ENCODE measurements around the gene ELF3. TPM values are rescaled to one million over a fixed set of nuclear protein-coding genes. Genes with fewer than 3 reads are reported as not detected.

ELF3 gene
- total RNA-seq, 1 experiment from 2014 or later: 3.6 TPM

GRCh38 chr1:201990427-201990826 is 20.0 kb upstream of the ELF3 start:
- Histone ChIP-seq H3K27me3 (ENCODE audit: control insufficient read depth, insufficient read depth, low read length) (no peaks in the 10 kb centered on the region), H3K36me3 (replicated peaks; ENCODE audit: control insufficient read depth, insufficient read depth, low read length) (peaks cover 18% of the 10 kb centered on the region), H3K4me3 (ENCODE audit: insufficient read depth, low read depth, low read length) (no peak overlapping the region)
- no peak for DNase-seq

- H3K36me3 ChIP-seq (replicated peaks; ENCODE audit: control insufficient read depth, insufficient read depth, low read length): peaks cover 49% of the 10 kb centered on the region
- peak; percentile 87 for DNase-seq
- no peaks in the 10 kb centered on the region for H3K27me3 ChIP-seq (ENCODE audit: control insufficient read depth, insufficient read depth, low read length)
- H3K4me3 ChIP-seq (ENCODE audit: insufficient read depth, low read depth, low read length): no peak overlapping the region
These were observed 10.7 kb upstream of the ELF3 start for GRCh38 chr1:201999625-202000238.

DNA sequence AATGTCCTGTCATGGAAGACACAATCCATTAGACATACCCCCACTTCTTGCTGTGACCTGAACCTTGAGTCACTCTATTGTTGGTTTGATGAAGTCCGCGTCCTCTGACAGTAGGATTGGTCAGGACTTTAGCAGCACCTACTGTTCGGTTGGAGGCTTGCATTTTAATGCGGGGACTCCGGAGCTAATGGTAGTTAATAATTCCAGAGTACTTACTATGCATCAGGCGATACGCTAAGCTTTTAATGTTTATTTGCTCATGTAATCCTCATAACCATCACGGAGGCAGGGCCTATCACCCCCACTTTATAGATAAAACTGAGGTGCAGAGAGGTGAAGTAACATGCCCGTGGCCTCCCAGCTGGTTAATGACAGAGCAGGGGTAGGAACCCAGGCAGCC is 7.9 kb upstream of the ELF3 start:
- no peak for DNase-seq
- no peak overlapping the region for H3K4me3 ChIP-seq (ENCODE audit: insufficient read depth, low read depth, low read length)
- no peaks in the 10 kb centered on the region for H3K27me3 ChIP-seq (ENCODE audit: control insufficient read depth, insufficient read depth, low read length)
- H3K36me3 ChIP-seq (replicated peaks; ENCODE audit: control insufficient read depth, insufficient read depth, low read length): peaks cover 43% of the 10 kb centered on the region

DNA sequence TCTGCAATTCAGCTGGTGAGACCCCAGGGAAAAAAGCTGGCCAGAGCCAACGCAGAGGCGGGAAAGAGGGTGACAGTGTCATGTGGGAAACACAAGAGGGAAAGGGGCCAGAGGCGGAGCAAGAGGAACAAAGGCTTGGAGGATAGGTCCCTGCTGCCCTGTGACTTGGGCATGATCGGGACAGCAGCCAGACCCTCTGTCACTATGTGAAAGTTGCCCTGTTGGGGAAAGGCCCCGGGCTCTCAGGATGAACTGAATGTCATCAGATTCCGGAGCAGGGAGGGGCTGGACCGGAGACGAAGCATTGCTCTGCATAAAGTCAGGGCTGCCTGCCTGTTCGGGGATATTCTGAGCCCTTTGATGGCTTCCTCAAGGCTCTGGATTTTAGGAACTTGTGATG is 5.7 kb upstream of the ELF3 start:
- H3K4me3 ChIP-seq (ENCODE audit: insufficient read depth, low read depth, low read length): no peak overlapping the region
- H3K36me3 ChIP-seq (replicated peaks; ENCODE audit: control insufficient read depth, insufficient read depth, low read length): peaks cover 41% of the 10 kb centered on the region
- H3K27me3 ChIP-seq (ENCODE audit: control insufficient read depth, insufficient read depth, low read length): no peaks in the 10 kb centered on the region
- DNase-seq: no peak

GRCh38 chr1:202005958-202006357 is 4.4 kb upstream of the ELF3 start:
- DNase-seq: peak; percentile 69
- no peak overlapping the region for H3K4me3 ChIP-seq (ENCODE audit: insufficient read depth, low read depth, low read length)
- H3K27me3 ChIP-seq (ENCODE audit: control insufficient read depth, insufficient read depth, low read length): no peaks in the 10 kb centered on the region; the same call in 1 of the 2 replicates
- peaks cover 33% of the 10 kb centered on the region for H3K36me3 ChIP-seq (replicated peaks; ENCODE audit: control insufficient read depth, insufficient read depth, low read length)

GRCh38 chr1:202007304-202007703 is 3.1 kb upstream of the ELF3 start:
- Histone ChIP-seq H3K36me3 (replicated peaks; ENCODE audit: control insufficient read depth, insufficient read depth, low read length) (peaks cover 24% of the 10 kb centered on the region), H3K4me3 (ENCODE audit: insufficient read depth, low read depth, low read length) (no peak overlapping the region), H3K27me3 (ENCODE audit: control insufficient read depth, insufficient read depth, low read length) (no peaks in the 10 kb centered on the region; the same call in 1 of the 2 replicates)
- no peak for DNase-seq

GRCh38 chr1:202007805-202008489 is 2.4 kb upstream of the ELF3 start:
- no peaks in the 10 kb centered on the region; the same call in 1 of the 2 replicates for H3K27me3 ChIP-seq (ENCODE audit: control insufficient read depth, insufficient read depth, low read length)
- H3K4me3 ChIP-seq (ENCODE audit: insufficient read depth, low read depth, low read length): no peak overlapping the region
- DNase-seq: peak; percentile 92
- peaks cover 19% of the 10 kb centered on the region for H3K36me3 ChIP-seq (replicated peaks; ENCODE audit: control insufficient read depth, insufficient read depth, low read length)

DNA sequence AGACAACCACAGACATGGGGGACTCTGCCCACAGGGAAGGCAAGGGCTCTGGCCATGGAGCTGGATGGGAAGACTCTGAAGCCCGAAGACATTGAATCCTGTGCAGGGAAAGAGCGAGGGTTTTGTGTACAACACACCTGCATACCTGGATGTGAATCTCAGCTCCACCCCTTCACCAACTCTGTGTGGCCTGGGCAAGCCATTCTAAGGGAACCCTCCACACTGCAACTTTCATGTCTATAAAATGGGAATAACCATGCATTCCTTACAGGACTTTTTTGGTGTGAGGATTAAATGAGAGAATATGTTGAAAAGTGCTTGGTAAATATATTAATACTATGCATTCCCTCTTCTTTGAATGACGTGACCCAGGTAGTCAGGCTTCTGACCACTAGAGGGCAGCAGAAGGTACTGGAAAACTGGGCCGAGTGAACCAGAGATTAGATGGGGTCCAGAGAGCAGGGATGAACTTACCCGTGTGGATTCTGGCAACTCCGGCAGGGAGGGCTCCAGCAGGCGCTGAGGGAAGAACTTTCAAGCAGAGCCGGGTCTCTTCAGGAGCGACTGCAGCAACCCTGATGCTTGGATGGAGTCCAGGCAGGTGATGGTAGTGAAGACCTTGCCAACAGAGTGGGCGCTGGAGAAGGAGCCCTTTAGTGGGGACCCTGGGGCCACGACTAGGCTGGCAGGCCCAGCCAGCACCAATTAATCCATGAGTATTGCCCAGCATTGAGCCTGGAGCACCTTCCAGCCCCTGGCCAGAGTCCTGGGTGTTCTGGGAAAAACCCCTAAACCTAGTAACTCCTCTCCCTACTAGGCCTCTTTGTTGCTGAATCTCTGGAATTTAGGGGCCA is 834 bp upstream of the ELF3 start:
- Histone ChIP-seq H3K36me3 (replicated peaks; ENCODE audit: control insufficient read depth, insufficient read depth, low read length) (peaks cover 14% of the 10 kb centered on the region), H3K4me3 (ENCODE audit: insufficient read depth, low read depth, low read length) (no peak overlapping the region), H3K27me3 (ENCODE audit: control insufficient read depth, insufficient read depth, low read length) (no peaks in the 10 kb centered on the region; the same call in 1 of the 2 replicates)
- peak; percentile 87 for DNase-seq

DNA sequence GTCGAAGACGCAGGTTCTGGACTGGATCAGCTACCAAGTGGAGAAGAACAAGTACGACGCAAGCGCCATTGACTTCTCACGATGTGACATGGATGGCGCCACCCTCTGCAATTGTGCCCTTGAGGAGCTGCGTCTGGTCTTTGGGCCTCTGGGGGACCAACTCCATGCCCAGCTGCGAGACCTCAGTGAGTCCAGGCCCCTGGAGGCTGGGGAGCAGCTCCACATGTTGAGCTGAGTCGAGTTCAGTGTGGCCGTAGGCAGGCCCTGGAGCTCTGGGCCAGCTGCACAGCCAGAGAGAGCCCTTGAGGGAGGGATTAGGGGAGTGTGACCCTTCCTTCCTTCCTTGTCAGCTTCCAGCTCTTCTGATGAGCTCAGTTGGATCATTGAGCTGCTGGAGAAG is 1.6 kb downstream of the ELF3 start:
- DNase-seq: no peak
- Histone ChIP-seq H3K4me3 (ENCODE audit: insufficient read depth, low read depth, low read length) (no peak overlapping the region), H3K36me3 (replicated peaks; ENCODE audit: control insufficient read depth, insufficient read depth, low read length) (peaks cover 13% of the 10 kb centered on the region), H3K27me3 (ENCODE audit: control insufficient read depth, insufficient read depth, low read length) (no peaks in the 10 kb centered on the region; the same call in 1 of the 2 replicates)

- peak; percentile 47 for DNase-seq
- H3K4me3 ChIP-seq (ENCODE audit: insufficient read depth, low read depth, low read length): no peak overlapping the region
- H3K27me3 ChIP-seq (ENCODE audit: control insufficient read depth, insufficient read depth, low read length): no peaks in the 10 kb centered on the region; the same call in 1 of the 2 replicates
- H3K36me3 ChIP-seq (replicated peaks; ENCODE audit: control insufficient read depth, insufficient read depth, low read length): peaks cover 13% of the 10 kb centered on the region
These were observed 2.4 kb downstream of the ELF3 start for GRCh38 chr1:202012544-202013478.

DNA sequence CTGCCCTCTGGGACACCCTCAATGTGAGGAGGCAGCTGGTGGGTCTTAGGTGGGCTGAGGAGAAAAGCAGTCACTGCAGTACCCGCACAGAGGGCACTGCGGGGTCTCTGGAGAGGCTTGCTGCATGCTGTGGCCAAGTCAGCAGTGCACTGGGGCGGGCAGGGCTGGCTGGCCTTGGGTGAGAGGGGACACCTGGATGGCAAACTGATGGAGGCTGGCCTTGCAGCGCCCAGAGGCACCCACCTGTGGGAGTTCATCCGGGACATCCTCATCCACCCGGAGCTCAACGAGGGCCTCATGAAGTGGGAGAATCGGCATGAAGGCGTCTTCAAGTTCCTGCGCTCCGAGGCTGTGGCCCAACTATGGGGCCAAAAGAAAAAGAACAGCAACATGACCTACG is 3.2 kb downstream of the ELF3 start:
- Histone ChIP-seq H3K4me3 (ENCODE audit: insufficient read depth, low read depth, low read length) (no peak overlapping the region), H3K36me3 (replicated peaks; ENCODE audit: control insufficient read depth, insufficient read depth, low read length) (peaks cover 13% of the 10 kb centered on the region), H3K27me3 (ENCODE audit: control insufficient read depth, insufficient read depth, low read length) (no peaks in the 10 kb centered on the region; the same call in 1 of the 2 replicates)
- no peak for DNase-seq

DNA sequence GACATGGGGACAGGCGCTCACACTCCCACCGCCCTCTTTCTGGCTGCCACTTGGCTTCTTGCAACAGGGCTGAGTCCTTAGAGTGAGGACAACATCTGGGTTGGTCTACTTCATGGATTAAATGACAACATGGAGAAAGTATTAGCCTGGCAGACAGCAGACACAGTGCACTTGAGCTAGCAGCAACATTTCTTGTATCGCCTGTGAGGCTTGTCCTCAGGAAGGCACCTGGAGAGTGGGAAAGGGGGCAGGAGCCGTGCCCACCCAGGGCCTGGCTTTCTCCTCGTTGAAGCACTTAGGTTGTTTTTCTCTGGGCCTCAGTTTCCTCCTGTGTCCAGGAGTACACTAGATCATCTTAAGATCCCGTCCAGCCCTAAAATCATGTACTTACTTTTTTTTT is 3.7 kb downstream of the ELF3 start:
- DNase-seq: no peak
- Histone ChIP-seq H3K4me3 (ENCODE audit: insufficient read depth, low read depth, low read length) (no peak overlapping the region), H3K36me3 (replicated peaks; ENCODE audit: control insufficient read depth, insufficient read depth, low read length) (peaks cover 13% of the 10 kb centered on the region), H3K27me3 (ENCODE audit: control insufficient read depth, insufficient read depth, low read length) (no peaks in the 10 kb centered on the region; the same call in 1 of the 2 replicates)

DNA sequence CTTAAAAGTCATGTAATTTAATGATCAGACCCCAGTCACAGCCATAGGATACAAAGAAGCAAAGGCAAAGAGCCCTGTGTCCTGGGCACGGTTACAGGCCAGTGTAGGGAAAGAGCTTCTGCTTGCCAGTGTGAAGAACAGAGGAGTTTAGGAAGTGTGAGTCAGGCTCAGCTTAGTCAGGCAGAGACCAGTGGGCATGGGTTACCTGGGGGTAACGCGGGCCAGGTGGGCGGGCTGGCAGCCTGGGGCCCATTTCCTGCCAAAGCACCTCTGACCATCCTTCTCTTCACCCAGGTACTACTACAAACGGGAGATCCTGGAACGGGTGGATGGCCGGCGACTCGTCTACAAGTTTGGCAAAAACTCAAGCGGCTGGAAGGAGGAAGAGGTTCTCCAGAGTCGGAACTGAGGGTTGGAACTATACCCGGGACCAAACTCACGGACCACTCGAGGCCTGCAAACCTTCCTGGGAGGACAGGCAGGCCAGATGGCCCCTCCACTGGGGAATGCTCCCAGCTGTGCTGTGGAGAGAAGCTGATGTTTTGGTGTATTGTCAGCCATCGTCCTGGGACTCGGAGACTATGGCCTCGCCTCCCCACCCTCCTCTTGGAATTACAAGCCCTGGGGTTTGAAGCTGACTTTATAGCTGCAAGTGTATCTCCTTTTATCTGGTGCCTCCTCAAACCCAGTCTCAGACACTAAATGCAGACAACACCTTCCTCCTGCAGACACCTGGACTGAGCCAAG is 4.7 kb downstream of the ELF3 start:
- DNase-seq: no peak
- no peak overlapping the region for H3K4me3 ChIP-seq (ENCODE audit: insufficient read depth, low read depth, low read length)
- peaks cover 13% of the 10 kb centered on the region for H3K36me3 ChIP-seq (replicated peaks; ENCODE audit: control insufficient read depth, insufficient read depth, low read length)
- no peaks in the 10 kb centered on the region; the same call in 1 of the 2 replicates for H3K27me3 ChIP-seq (ENCODE audit: control insufficient read depth, insufficient read depth, low read length)
